Posterior cingulate gyrus (tissue), 11 donors: ENCODE data around the gene PLPP3.

Experiments
- DNase-seq, 10 donors: peaks; one replicate each; pipeline versions ENCODE4 v3.0.0 to v3.0.0-alpha.2; 2020 to 2021; ENCODE audit warnings: mixed read lengths in 3 of 10
- intact Hi-C: fragments of 100-400 bp; cut with DNase I; formaldehyde crosslinking; loops from one replicate; pipeline ENCODE4 v1.15.1; 2023

PLPP3 gene

GRCh38 chr1:56446531-56447098, 132.7 kb downstream of the PLPP3 start:
- no peak for DNase-seq
- intact Hi-C loops, result no loop called here

GRCh38 chr1:56444960-56445646, 134.3 kb downstream of the PLPP3 start:
- no peak for DNase-seq
- intact Hi-C loops, result no loop called here
